Hematopoietic multipotent progenitor cell (in vitro differentiated cells): ENCODE data around the gene SIM1. TPM values are rescaled to one million over a fixed set of nuclear protein-coding genes. Genes with fewer than 3 reads are reported as not detected.
A peak's percentile ranks its signal among the peaks of the same experiment; 100 is the strongest.

Experiments
- DNase-seq, 3 donors: peaks; one replicate each; pipeline ENCODE4 v3.0.0-alpha.2; 2011 to 2015; ENCODE audit warnings: low read depth in 2 of 3, low spot score in 2 of 3
- total RNA-seq: library from RNA; depleted of rRNA; stranded (reverse); fragments of >200 nt; gene quantifications from one replicate; pipeline ENCODE4 v1.2.3, GENCODE V29; 2012

The SIM1 gene
- total RNA-seq, 1 donor, result under 0.01 TPM

- DNase-seq, result no peak
Observed at GRCh38 chr6:100427452-100427851, 37.3 kb downstream of the SIM1 start.

DNA sequence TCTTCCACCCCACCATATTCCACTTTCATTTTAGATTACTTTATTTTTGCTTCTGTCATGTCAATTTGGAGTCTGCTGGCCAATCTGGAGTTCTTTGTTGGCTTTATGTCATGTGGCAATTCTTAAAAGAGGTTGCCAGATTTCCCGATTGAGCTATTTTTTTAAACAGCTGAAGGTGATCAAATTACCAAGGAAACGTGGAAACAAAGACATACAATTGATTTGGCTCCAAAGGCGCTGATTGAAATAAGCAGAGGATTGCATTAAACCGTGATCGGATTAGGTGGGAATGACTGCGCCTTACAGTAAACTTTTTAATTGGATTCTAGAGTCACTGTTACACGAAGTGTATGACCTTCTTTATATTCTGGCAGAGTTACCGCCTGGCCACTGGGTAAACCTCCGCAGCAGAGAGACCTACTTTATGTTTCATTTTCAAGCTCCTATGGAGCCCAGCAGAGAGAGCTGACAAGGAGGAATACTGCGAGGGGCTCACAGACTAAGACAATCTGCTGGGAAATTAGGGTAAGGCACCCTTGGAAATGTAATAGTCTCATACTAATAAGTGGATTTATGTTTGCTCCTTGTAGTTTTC is 37.9 kb downstream of the SIM1 start:
- no peak for DNase-seq

- DNase-seq, result no peak
Observed at GRCh38 chr6:100426241-100426640, 38.5 kb downstream of the SIM1 start.

DNA sequence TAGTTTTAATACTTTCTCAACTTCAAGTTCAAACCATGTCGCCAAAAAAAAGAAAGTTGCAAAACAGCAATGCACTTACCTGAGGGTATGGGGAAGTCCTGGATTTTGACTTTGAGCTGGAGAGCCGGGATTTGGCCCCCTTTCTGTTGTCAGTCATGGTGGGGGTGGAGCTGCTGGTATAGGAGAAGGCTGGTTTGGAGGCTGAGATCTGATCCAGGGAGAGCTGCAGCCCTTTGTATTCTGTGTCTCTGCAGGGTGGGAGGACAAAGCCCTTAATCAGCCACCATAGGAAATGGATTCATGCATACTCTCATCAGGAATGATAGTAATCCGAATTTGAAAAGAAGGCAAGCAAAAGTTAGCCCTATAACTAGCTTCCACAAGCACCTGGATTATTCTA is 44.0 kb downstream of the SIM1 start:
- no peak for DNase-seq

DNA sequence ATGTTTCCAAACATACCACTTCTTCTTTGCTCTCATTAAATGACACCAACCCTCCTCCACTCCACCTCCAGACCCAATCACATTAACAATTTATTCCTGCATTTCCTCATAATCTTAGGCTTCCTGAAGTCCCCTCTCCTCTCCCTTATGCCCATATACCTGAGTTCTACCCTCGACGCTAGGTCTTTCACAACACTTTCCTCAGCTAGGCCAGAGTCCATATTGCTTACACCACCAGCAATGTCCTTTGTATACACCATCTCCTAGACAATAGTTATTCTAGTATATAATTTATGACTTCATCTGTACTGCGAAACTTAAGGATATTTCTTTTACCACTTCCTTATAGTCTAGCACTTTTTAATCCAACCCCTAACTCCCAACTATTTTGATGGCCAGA is 47.7 kb downstream of the SIM1 start:
- DNase-seq, result no peak

DNA sequence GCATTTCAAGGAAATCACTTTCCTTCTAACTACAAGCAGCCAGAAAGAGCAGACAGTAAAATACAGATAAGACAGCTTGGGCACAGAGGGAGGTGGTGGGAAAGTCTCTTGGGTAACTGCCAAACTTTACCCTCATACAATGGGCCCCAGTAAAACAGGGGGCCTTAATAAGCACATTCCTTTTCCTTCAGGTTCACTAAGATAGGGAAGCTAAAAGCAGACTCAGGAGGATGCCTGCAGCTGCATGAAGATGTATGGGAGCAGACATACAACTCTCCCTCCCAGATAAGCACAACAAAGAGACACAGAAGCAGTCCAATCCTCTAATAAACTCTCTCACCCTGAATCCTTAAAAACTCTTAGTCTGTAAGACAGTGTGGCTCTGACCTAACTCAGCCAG is 49.0 kb downstream of the SIM1 start:
- DNase-seq, result no peak

DNA sequence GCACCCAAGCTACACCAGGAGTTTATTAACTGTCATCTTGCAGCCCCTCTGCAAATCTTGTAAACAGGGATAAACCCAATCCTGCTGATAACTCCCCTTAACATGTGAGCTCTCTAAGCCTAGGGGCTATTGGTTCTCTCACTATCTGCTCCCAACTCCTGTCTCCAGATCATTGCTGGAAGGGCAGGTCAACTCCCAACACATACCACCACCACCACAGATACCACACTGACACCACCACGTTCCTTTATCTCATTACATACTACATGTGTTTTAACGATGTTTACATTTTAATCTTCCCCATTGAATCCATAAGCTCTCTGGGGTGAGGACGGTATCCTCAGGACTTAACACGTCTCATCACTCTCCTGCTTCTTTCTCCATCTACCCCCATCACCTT is 51.8 kb downstream of the SIM1 start:
- DNase-seq, result no peak

- no peak for DNase-seq
Observed at GRCh38 chr6:100404051-100404450, 60.7 kb downstream of the SIM1 start.

- no peak for DNase-seq
Observed at GRCh38 chr6:100393493-100393892, 71.2 kb downstream of the SIM1 start.

DNA sequence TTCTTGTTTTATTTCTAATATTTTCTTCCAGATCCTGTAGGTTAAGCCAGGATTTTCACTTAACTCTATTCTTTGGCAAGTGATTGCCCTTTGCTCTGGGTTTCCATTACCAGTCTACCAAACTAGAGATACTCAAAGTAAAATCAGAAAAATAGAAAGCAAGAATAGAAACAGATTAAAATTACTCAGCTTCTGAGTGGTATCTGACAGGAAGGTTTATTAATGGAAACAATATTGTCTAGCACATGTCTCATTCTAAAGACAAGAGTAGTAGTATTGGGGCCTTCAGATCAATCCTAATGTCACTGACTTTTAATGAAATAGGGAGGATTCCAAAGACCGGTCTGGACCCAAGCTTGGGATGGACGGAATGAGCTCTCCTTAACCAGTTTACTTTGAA is 72.3 kb downstream of the SIM1 start:
- no peak for DNase-seq

- no peak for DNase-seq
Observed at GRCh38 chr6:100388868-100389519, 75.7 kb downstream of the SIM1 start.

GRCh38 chr6:100382767-100383195 is 81.9 kb downstream of the SIM1 start:
- no peak for DNase-seq

- DNase-seq, result no peak
Observed at GRCh38 chr6:100382031-100382430, 82.7 kb downstream of the SIM1 start.

DNA sequence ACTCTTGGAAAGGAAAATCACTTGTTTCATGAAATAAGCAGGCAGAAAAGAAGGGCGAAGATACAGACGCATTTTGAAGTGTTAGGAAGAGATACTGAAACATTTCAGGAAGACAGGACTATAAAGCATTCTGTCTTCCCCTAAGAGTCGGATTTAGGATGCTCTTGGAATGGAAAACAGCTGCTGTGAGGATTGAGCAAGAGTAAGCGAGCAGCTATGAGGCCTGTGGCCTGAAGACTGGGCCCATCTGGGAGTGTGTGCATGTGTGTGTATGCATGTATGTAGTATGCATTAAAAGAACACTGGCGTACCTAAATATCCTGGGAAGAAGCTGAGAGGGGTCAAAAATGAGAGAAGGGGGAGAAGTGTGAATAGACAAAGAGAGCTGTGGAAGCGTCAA is 83.6 kb downstream of the SIM1 start:
- DNase-seq, result no peak

DNA sequence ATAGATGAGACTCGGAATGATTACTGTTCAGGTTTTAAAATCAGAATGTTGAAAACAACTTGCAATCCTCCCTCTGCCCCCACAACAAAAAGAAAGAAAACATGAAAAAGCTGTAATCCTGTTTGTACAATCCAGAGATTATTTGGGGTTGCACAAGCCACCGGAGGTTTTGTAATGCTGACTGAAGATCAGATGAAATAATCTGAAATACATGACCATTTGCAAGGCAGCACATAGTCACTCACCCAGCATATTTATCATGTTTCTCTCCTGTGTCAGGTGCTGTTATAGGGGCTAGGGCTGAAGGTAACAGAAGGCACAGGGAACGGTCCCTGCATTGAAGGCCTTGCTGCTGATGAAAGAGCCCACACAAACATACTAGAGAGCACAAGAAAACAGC is 85.3 kb downstream of the SIM1 start:
- DNase-seq, result no peak

GRCh38 chr6:100378576-100378975 is 86.1 kb downstream of the SIM1 start:
- no peak for DNase-seq

DNA sequence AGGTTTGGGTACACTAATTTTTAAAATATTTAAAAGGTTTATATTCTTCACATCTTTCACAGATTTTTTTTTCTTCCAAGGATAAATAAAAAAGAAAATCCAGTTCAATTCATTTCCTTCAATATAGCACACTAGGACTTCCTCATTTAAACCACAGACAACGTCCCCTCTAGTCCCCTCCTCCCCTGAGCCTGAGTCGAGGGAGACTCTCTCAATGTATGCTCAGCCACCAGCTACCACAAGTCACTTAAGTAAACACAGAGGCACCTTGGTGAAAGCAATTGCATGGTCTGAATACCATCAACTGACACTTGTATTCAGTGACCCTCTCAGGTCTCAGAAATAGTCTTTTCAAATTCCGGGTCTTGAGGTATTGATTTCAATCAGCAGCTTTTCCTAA is 88.6 kb downstream of the SIM1 start:
- DNase-seq, result peak in 2 of 3 donors; percentile 12 to 50

DNA sequence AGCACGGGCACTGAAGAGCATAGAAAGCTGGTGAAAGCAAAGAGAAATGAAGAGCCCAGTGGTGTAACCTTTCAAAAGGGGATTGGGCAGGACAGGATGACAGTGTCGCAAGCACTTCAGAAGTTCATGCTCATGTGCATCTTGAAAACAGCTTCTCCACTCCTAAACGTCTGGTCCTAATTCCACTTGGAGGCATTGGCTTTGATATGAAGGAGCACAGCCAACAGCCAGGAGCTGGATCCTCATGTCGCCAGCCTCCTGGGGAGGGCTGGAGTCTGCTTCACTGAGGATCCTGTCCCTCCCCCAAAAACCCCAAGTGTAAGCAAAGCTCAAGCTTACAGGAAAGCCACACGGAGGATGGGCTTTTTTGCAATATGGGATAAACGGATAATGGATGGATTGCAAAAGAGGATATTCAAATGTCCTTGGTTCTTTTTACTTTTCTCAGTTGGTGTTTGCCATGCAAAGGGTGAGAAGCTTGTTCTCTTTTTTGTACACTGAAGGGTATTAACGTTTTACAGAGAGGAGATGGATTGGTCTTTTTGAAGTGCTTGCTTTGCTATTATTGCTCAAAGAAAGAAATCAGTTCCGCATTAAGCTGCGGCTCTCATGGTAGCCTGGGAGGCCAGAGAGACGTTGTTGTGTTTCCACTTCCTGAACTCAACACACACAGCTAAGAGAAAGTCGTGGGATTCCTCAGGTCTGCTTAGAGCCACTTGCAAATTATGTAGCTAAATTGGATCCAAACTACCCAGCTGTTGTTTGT is 92.2 kb downstream of the SIM1 start:
- DNase-seq, result no peak

- no peak for DNase-seq
Observed at GRCh38 chr6:100371591-100371990, 93.1 kb downstream of the SIM1 start.

DNA sequence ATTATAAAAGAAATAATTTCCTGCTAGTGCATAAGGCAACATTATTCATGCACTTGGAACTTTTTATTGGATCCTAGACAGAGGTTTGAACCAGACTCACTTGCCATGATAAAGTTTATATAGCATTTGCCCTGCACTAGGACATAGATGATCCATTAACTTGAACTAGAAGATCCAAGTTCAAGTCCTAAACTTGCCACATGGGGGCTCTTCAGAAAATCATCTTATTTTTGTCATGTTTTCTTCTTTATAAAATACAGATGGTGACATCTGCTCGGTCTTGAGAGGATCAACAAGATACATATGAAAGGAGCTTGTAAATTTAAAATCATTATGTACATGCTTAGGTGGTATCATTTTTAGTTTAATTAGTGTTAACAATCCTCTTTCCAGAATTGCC is 94.5 kb downstream of the SIM1 start:
- DNase-seq, result peak in 1 of 3 donors; percentile 3

GRCh38 chr6:100366419-100366818 is 98.3 kb downstream of the SIM1 start:
- no peak for DNase-seq

DNA sequence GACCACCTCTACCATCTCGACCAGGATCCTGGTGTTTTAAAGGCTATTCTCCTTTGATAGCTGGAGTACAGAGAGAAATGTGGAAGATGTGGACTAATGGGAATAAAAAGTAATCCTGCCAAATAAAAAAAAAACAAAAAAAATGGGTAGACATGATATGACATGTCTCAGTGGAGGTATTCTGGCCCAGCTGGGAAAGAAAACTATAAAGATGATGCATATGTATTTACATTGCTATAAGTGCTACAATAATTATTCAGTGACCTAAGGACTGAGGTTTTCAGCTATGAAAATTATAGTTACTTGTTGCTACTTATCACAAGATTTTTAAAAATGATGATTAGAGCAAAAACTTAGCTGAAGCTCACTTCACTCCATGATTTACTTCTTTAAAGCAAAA is 101.1 kb downstream of the SIM1 start:
- DNase-seq, result no peak
